AG04449 (cell line): ENCODE measurements around the gene STARD3.

Experiments
- CTCF ChIA-PET: fragments of 350-600 bp; formaldehyde crosslinking; extraction: SDS; loops from one replicate; lab custom pipeline; 2021; ENCODE audit warnings: antibody characterized with exemption; lab: Yijun Ruan, JAX
- POLR2A ChIA-PET: fragments of 400-600, 350-600 bp; formaldehyde crosslinking; extraction: SDS; loops from one replicate; lab custom pipeline; 2020; ENCODE audit warnings: antibody characterized with exemption, inconsistent platforms; lab: Yijun Ruan, JAX
- DNase-seq: peaks from one replicate; pipeline ENCODE4 v3.0.0-alpha.2; 2010; ENCODE audit warnings: low read depth, low spot score
- H3K4me3 ChIP-seq: 2 replicates; pipeline ENCODE4 v1.5.1; 2011; ENCODE audit warnings: low read depth, mild to moderate bottlenecking, control low read depth, low read length
- TF ChIP-seq, protein P1 (sequence below): IDR thresholded peaks from one replicate; pipeline ENCODE4 v1.5.1; 2011; ENCODE audit warnings: mild to moderate bottlenecking, moderate library complexity, low read length, control low read depth, inconsistent platforms; ENCODE audit not compliant: insufficient read depth; ENCODE audit errors: missing control alignments

STARD3 gene

DNA sequence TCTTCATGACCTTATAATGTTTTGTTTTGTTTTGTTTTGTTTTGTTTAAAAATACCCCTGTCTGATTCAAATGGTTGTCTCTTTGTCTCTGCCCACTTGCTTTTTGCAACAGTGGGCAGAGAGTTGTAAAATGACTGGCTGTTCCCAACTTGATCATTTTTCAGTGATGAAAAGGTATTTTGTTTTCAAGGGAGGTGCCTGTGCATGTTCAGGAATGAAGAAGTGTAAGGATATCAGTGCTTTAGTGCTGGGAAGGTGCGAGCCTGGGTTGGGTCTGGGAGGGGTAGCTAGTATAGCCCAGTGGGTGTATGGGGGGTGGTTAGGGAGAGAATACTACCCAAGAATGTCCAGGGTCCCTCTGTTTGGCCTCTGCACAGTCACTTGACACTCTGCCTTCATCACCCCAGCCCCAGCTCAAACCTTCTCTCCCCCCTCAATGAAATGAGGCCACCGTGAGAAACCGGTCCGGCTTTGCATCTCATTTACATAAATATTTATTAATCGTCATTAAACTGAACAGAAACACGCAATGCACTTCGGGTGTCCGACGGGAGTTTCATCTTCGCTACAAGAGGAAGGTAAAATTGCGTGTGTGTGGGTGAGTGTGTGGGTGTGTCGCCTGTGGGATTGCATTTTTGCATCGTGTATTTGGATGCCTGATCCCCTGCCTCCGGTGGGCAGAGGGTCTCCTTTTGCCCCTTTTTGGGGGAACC is 33.5 kb upstream of the STARD3 start:
- no peak overlapping the region for H3K4me3 ChIP-seq
- POLR2A ChIA-PET: no interaction called here
- no peak for DNase-seq
- CTCF ChIA-PET: interaction anchor here (6.4 kb wide), 1 partner anchor 18 kb away, joined by 71 read pairs; no protein-coding TSS in a partner anchor
- TF ChIP-seq, protein P1, sequence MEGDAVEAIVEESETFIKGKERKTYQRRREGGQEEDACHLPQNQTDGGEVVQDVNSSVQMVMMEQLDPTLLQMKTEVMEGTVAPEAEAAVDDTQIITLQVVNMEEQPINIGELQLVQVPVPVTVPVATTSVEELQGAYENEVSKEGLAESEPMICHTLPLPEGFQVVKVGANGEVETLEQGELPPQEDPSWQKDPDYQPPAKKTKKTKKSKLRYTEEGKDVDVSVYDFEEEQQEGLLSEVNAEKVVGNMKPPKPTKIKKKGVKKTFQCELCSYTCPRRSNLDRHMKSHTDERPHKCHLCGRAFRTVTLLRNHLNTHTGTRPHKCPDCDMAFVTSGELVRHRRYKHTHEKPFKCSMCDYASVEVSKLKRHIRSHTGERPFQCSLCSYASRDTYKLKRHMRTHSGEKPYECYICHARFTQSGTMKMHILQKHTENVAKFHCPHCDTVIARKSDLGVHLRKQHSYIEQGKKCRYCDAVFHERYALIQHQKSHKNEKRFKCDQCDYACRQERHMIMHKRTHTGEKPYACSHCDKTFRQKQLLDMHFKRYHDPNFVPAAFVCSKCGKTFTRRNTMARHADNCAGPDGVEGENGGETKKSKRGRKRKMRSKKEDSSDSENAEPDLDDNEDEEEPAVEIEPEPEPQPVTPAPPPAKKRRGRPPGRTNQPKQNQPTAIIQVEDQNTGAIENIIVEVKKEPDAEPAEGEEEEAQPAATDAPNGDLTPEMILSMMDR: no peak

DNA sequence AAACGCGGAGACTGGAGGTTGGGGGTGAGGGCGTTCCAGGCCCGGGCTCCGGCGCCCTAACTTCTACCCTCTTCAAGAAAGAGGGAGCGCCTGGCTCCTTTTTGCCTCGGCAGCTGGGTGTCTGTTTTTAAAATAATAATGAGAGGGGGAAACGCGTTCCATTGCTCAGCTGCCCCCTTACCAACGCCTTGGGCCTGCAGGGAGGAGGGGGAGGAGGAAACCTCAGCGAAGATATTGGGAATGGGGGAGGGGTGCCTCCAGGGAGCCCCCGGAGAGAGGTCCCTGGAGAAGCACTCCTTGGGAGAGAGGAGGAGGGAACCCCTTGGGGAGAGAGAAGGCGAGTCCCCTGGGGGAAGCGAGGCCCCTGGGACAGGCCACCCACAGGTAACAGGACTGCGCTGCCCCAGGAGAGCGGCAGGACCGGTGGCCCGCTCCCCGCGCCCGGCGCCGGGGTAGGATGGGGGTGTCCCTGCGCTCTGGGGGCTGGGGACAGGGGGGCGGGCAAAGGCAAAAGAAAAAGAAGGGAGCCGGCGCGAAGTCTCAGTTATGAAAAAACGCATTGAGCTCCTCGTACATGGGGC is 31.9 kb upstream of the STARD3 start:
- ChIA-PET CTCF (interaction anchor here (1.4 to 6.4 kb wide), 2 partner anchors 16 to 34 kb away, joined by 3 to 71 read pairs; no protein-coding TSS in a partner anchor), POLR2A (no interaction called here)
- DNase-seq: no peak
- TF ChIP-seq, protein P1: no peak
- no peak overlapping the region for H3K4me3 ChIP-seq

DNA sequence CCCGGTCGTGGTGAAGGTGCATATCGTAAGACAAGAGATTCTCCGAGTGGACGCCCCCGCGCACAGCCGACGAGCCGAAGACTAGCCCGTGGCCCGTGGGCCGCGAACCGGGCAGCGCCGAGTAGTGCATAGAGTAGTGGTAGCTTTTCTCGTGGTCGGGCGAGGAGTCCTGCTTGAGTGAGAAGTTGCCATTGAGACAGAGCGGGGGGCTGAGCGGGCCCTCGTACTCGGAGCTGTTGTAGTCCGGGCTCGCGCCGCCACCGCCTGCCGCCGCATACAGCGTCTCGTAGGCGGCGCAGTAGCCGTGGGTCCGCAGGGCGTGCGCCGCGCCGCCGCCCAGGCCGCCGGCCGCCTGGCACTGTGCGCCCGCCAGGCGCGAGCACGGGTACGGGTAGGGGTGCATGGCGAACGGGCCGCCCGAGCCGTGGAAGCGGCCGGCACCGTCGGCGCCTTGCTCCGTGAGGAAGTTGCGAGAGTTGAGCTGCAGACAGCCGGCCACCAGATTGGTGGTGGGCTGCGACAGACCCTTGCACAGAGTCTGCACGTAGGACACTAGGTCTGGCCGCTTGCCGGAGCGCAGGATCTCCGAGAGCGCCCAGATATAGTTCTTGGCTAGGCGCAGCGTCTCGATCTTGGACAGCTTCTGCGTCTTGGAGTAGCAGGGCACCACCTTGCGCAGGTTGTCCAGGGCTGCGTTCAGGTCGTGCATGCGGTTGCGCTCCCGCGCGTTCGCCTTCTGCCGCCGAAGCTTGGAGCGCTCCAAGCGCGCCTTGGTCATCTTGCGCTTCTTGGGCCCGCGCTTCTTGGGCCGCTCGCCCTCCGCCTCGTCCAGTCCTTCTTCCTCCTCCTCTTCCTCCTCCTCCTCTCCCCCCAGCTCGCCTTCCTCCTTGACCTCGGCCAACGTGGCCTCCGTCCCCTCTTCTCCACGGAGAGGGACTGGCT is 31.2 kb upstream of the STARD3 start:
- no peak overlapping the region for H3K4me3 ChIP-seq
- DNase-seq: no peak
- POLR2A ChIA-PET: no interaction called here
- CTCF ChIA-PET: interaction anchor here (1.0 to 6.4 kb wide), 3 partner anchors 15 to 58 kb away, joined by 3 to 71 read pairs (median 3); no protein-coding TSS in a partner anchor
- TF ChIP-seq, protein P1: no peak

DNA sequence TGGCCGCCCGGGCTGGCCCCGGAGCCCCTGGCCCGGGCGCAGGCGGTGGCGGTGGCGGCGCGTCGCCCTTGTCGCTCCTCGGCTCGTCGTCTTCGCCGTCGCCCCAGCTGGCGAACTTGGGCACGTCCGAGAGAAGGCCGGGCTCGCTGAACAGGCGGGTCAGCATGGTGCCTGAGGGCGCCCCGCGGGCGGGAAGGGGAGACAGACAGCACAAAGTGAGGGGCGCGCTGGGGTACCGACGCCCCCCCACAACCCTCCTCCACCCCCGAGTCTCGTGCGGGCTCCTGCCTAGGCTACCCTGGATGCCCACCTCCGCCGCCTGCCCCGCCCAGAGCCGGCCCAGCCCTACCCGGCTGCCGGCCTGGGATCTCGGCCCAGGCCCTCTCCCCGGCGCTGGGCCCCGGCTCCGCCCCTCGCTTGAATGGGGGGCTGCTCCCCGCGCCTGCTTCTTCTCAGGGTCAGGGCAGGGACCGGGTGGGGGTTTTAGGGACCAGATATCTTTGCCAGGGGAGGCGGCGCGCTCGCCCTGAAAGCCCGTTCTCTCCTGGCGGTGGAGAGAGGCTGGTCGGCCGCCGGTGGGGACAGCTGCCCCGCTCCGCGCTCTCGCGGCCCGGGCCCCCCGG is 30.4 kb upstream of the STARD3 start:
- ChIA-PET CTCF (interaction anchor here (1.0 to 6.4 kb wide), 2 partner anchors 15 to 59 kb away, joined by 3 to 71 read pairs; no protein-coding TSS in a partner anchor), POLR2A (no interaction called here)
- TF ChIP-seq, protein P1: no peak
- H3K4me3 ChIP-seq: no peak overlapping the region
- no peak for DNase-seq

DNA sequence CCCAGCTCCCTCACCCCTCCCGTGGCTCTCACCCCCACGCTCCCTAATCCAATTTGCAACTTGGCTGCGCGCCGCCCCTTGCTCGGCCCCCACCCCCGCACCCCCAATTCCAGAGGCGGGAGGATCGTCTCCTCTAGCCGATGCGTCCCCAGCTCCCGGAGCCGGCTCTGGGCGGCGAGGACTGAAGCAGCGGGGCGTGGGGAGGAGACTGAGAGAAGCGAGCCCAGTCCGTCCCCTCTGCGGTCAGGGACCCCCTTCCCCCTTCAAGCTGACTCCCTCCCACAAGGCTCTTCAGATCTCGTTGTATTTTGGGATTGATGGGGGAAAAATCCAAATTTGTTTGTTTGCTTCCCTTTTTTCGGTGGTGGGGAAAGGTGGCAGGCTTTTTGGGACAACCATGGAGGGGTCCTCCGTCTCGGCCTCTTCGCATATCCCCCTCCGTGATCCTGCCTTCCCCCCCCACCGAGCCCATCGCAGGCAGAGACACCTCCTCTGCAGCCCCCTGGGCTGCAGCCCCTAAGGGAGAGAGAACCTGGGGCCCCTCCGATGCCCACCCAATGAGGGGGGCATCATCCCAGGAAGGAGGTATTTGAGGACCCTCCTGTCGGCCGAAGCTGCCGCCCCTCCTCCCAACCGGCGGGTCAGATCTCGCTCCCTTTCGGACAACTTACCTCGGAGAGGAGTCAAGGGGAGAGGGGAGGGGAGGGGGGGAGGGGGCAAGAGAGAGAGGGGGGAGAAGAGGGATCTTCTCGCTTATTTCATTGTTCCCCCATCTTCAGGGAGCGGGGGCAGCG is 29.7 kb upstream of the STARD3 start:
- ChIA-PET CTCF (interaction anchor here (6.4 kb wide), 1 partner anchor 14 kb away, joined by 71 read pairs; no protein-coding TSS in a partner anchor), POLR2A (no interaction called here)

More for the DNA sequence above, 29.7 kb upstream of the STARD3 start:
- TF ChIP-seq, protein P1: no peak
- no peak for DNase-seq
- H3K4me3 ChIP-seq: no peak overlapping the region
